ENCODE data around the gene RNU4-1. TPM values are rescaled to one million over a fixed set of nuclear protein-coding genes. Genes with fewer than 3 reads are reported as not detected.

RNU4-1 gene
- total and polyA plus RNA-seq, 10 of the 15 experiments (the other 5 are each of a cell fraction or from before 2014, with no cell fraction given) = under 0.01 to 15,332 (median 7.1) TPM; not detected in 3

- ATAC-seq = no peak
These were observed 30.7 kb upstream of the RNU4-1 start for GRCh38 chr12:120323772-120324171.

More at GRCh38 chr12:120323772-120324171, 30.7 kb upstream of the RNU4-1 start:
- no peaks in the 10 kb centered on the region for H3K27me3 ChIP-seq (replicated peaks in 1 of 2; ENCODE audit: control insufficient read depth in 2 of 2, insufficient read depth in 2 of 2, low read length in 1 of 2)
- POLR2A ChIA-PET = no interaction called here
- no peaks in the 10 kb centered on the region for H3K9me3 ChIP-seq (replicated peaks; ENCODE audit: control insufficient read depth, insufficient read depth, low read length)
- H3K9ac ChIP-seq (ENCODE audit: control insufficient read depth, insufficient read depth, low read length) = no peak overlapping the region
- SMC1A ChIA-PET (ENCODE audit: uncharacterized antibody, unreplicated experiment) = no interaction called here
- H3K4me3 ChIP-seq = no peak overlapping the region
- FAIRE-seq = no peak
- H3K79me2 ChIP-seq (ENCODE audit: control insufficient read depth, insufficient read depth, low read length) = no peaks in the 10 kb centered on the region
- CTCF ChIA-PET = interaction anchor here (0.9 to 2.2 kb wide), 5 partner anchors 9 to 145 kb away, joined by 3 to 6 read pairs (median 4); no protein-coding TSS in a partner anchor
- H3K4me2 ChIP-seq (ENCODE audit: control insufficient read depth, insufficient read depth) = no peak overlapping the region
- H4K20me1 ChIP-seq (ENCODE audit: control insufficient read depth, insufficient read depth) = no peaks in the 10 kb centered on the region
- no peaks in the 10 kb centered on the region for H3K36me3 ChIP-seq (ENCODE audit: control insufficient read depth in 2 of 2, insufficient read depth in 2 of 2, low read length in 1 of 2)
- RAD21 ChIA-PET (ENCODE audit: unreplicated experiment) = no interaction called here
- 69% methylated on average over 2 of the region's 2 CpGs for WGBS (ENCODE audit: insufficient coverage, insufficient replicate concordance, low lambda C conversion rate, missing lambda C conversion rate)
- no peak overlapping the region for H2AFZ ChIP-seq (ENCODE audit: control insufficient read depth, low read depth, low read length)
- DNase-seq (ENCODE audit: low read depth, low spot score) = no peak
- no TSS peak for BruUV-seq (replicated peaks)
- in situ Hi-C loops (cut with MboI) = loop anchor here (10.0 kb wide), 1 partner anchor 111 kb away; the partner anchor contains the start of gene COX6A1
- H3K27ac ChIP-seq (ENCODE audit: control insufficient read depth, insufficient read depth) = no peak overlapping the region
- intact Hi-C loops (cut with micrococcal nuclease; ENCODE audit: unreplicated experiment) = loop anchor here (2.0 kb wide), 1 partner anchor 257 kb away; the partner anchor contains the start of gene POP5
- TF ChIP-seq TCF3 (IDR thresholded peaks at IDR 0.05; ENCODE audit: borderline replicate concordance, insufficient read depth, low read depth, low read length) (no peak), FOXM1 (IDR thresholded peaks at IDR 0.05; ENCODE audit: low read depth, low read length) (no peak), JUND (IDR thresholded peaks at IDR 0.05; ENCODE audit: low read depth, low read length) (no peak), PRDM15 (CRISPR knock-in tag; IDR thresholded peaks at IDR 0.05) (no peak), POLR2AphosphoS2 (IDR thresholded peaks at IDR 0.05; ENCODE audit: low read depth, low read length) (no peak), RFX5 (IDR thresholded peaks at IDR 0.05; ENCODE audit: low read depth, low read length) (no peak), SMARCA5 (IDR thresholded peaks at IDR 0.05) (no peak), NBN (IDR thresholded peaks at IDR 0.05) (no peak)
- TF ChIP-seq, protein P1, sequence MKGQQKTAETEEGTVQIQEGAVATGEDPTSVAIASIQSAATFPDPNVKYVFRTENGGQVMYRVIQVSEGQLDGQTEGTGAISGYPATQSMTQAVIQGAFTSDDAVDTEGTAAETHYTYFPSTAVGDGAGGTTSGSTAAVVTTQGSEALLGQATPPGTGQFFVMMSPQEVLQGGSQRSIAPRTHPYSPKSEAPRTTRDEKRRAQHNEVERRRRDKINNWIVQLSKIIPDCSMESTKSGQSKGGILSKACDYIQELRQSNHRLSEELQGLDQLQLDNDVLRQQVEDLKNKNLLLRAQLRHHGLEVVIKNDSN (IDR thresholded peaks at IDR 0.05; ENCODE audit: borderline replicate concordance, extremely low read length, insufficient read depth, low read depth, low read length) = no peak
- H3K4me1 ChIP-seq (ENCODE audit: control insufficient read depth, insufficient read depth, low read length) = no peaks in the 10 kb centered on the region

Measured in GM12878 (cell line).